ENCODE results near the gene IL26.
A peak's percentile ranks its signal among the peaks of the same experiment; 100 is the strongest.

IL26 gene, protein sequence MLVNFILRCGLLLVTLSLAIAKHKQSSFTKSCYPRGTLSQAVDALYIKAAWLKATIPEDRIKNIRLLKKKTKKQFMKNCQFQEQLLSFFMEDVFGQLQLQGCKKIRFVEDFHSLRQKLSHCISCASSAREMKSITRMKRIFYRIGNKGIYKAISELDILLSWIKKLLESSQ

DNA sequence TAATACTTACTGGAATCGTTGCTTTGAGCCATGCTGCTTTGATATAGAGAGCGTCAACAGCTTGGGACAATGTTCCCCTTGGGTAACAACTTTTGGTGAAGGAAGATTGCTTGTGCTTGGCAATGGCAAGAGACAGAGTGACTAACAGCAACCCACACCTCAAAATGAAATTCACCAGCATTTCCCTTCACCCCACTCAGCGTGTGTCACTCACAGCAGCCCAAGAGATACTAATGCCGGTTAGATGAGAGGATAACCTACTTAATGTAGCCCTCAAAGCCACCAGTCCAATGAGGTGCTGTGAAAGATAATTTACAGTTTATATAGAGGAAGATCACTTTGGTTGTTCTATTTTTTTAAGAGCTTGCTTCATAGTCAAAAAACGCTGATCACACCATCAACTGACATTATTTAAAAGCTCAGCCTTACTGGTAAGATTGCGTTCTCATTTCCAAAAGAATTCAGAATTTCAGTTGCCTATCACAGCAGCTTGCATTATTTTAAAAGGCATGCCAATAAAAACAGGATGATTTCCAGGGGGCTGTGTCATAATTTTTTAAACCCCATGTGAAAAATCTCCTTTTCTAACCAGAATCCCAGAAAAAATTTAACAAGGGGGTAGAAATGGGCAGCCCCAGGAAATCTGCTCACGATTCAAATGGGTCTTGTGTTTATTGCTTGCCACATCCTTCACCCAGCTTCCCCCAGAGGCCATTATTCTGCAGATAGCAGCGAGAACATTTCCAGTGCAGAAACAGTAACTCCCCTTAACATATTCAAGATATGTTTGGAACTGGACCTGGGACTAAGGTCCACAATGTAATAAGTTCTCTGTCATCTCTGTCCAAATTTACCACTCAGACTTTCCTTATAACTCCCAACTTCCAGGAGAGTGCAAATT lies at the start of gene IL26:
Gene IL26 (minus strand): TSS at position 235 of the 901 bp plus-strand sequence. CDS start 54 bp downstream, at position 181.
- DNase-seq (ENCODE audit: low read depth in 2 of 2), result no peak

DNA sequence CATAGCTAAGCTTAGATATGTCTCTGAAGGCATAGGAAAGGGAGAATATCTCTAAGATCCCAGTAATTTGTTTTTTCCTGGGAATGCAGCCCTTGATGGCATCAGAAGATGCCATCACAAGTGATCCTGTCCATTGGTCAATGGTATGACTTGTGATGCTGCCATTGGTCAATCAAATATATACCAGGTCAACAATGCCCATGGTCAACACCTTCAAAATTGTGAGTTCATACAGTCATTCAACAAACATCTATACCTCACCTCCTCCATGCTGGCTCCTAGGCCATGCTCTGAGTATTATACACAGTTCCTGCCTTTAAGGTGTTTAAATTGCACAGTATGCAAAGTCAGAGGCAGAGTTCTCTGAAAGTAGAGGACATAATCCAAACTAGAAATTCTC lies 47.1 kb upstream of the IL26 start:
- no peak for DNase-seq (ENCODE audit: low read depth in 2 of 2)

- no peak for DNase-seq (ENCODE audit: low read depth in 2 of 2)
Observed at GRCh38 chr12:68271346-68271745, 45.7 kb upstream of the IL26 start.

- DNase-seq (ENCODE audit: low read depth in 2 of 2), result no peak
Observed at GRCh38 chr12:68270358-68270757, 44.7 kb upstream of the IL26 start.

DNA sequence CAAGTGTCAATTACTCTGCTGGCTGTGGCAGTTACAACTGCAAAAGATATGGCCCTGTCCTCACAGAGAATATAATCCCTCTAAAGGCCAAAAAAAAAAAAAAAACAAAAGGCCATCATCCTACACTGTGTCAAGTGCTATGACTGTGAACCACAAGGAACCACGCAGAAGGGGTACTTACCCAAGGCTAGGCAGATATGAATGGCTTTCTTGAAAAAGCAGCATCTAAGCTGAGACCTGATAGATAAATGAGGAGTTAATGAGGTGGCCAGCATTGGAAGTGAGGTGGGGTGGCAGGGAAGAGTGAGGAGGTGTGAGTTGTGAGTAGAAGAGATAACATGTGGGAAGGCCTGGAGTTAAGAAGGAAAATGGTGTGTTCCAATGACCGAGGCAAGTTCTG lies 44.2 kb upstream of the IL26 start:
- DNase-seq (ENCODE audit: low read depth in 2 of 2), result no peak

GRCh38 chr12:68268967-68269366 lies 43.4 kb upstream of the IL26 start:
- no peak for DNase-seq (ENCODE audit: low read depth in 2 of 2)

DNA sequence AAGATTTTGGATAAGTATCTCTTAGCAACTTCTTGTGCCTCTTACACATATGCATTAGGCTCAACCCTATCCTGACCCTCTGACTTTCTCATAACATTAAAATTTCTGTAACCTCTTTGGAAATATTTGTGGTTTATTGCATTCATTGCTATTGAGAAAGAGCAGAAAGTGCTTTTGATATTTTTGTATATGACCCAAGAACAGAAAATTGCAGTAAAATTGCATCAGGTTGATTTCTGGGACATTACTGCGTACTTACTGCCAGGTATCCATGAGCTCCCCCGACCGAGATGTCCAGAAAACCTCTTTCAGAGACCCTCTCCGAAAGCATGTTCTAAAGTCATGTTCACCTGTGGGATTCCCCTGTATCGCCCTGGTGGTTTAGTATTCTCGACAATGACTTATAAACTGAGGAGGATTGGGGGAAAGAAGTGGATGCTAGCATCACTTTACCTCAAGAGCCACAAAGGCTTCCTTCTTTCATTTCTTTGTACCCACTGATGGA lies 42.3 kb upstream of the IL26 start:
- DNase-seq (ENCODE audit: low read depth in 2 of 2), result peak; percentile 93 to 95

DNA sequence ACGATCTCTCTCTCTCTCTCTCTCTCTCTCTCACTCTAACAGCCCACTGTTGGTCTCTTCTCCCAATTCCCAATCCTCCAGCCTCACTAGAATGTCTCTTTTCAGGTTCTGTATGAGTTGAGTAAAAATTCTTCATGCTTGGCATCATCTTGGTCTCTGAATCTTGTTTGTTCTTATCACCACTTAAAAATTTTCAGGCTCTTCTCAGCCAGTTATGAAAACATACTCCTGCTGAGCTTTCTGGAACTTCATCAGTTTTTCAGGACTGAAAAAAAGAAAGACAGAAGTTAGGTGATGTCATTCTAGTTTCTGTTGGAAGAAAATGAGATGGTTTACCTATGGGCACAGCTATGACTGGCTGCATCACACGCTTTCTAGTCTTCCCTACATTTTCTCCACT lies 39.2 kb upstream of the IL26 start:
- DNase-seq (ENCODE audit: low read depth in 2 of 2), result peak; percentile 51 to 63

DNA sequence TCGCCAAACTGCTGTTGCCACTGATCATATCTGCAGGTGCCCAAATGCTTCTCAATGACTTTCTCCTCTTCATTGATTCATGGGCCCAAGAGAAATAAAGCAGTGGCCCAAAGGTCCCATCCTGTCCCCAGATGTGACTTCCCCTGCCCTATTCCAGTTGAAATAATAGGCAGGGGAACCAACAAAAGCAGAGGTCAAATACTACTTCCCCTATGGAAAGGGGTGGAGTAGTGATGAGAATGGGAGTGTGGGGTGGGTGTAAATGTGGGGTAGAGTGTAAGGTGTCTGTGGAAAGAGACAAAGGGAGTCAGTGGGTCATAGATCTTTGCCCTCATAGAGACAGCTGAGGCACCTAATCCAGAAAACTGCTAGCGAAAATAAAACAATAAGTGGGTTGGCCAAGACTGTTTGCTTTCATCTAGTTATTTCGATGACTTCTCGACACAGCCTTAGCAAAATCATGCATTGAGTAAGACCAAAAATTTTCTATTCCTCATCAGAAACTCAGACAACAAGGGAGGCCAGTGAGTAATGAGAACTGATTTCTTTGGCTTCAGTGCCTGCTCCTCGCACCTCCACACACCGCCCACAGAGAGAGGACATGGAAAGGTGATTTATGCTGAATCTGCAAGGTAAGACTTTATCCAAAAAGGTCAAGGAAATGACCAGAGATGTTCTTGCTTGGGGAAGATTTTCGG lies 38.7 kb upstream of the IL26 start:
- no peak for DNase-seq (ENCODE audit: low read depth in 2 of 2)

GRCh38 chr12:68263366-68263765 lies 37.8 kb upstream of the IL26 start:
- DNase-seq (ENCODE audit: low read depth in 2 of 2), result no peak

GRCh38 chr12:68261896-68262295 lies 36.3 kb upstream of the IL26 start:
- no peak for DNase-seq (ENCODE audit: low read depth in 2 of 2)

- no peak for DNase-seq (ENCODE audit: low read depth in 2 of 2)
Observed at GRCh38 chr12:68260153-68260552, 34.5 kb upstream of the IL26 start.

DNA sequence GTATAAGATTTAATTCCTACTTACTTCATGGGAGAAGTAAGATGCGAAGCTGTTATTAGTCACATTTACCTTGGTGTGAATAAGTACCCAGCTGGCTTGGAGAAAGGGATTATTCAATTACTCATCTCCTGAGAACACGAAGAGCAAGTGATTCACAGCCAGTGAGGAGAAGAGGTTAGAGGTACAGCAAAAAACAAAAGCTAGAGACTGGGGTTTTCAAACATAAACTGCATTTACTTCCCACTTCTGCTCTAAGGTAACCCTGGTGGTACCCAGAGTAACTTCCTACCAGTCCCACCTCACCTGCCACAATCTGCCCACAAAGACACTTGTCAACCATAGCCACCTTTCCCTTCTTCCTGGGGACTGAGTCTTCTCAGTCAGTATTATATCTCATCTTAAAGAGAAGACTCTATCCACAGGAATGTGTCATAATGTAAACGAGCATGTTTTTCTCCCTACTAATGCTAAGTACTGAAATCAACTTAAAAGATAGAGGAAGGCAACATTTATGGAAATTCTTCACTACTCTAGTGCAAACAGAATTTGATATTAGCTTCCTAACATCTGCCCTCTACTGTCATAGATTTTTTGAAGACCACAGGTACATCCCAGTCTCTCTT lies 33.8 kb upstream of the IL26 start:
- no peak for DNase-seq (ENCODE audit: low read depth in 2 of 2)

GRCh38 chr12:68253504-68253903 lies 27.9 kb upstream of the IL26 start, which contains the start of gene IL22:
TSS of gene IL22 (minus strand) at chr12:68253604. CDS start at chr12:68253448, 156 bp downstream.
- DNase-seq (ENCODE audit: low read depth in 2 of 2), result no peak

GRCh38 chr12:68252077-68252476 lies 26.5 kb upstream of the IL26 start:
- DNase-seq (ENCODE audit: low read depth in 2 of 2), result no peak

DNA sequence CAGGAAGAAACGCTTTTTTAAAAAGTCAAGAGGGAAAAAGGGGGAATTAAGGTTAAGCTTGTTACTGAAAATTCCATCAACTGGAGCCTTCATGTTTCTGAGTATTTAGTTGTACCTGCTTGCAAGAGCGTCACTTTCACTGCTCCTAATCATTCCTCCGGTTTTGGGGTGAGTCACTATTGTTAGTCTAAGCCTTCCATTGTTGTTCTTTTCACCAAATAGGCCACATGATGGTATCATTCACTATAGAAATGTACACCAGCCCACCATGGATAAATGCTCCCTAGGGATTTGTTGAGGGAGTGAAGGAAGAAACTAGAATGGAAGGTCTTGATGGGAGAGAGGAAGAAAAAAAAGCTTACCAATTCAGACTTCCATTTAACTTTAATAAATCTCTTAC lies 24.8 kb upstream of the IL26 start:
- DNase-seq (ENCODE audit: low read depth in 2 of 2), result no peak

GRCh38 chr12:68247785-68248184 lies 22.2 kb upstream of the IL26 start:
- no peak for DNase-seq (ENCODE audit: low read depth in 2 of 2)

GRCh38 chr12:68246350-68246749 lies 20.7 kb upstream of the IL26 start:
- DNase-seq (ENCODE audit: low read depth in 2 of 2), result no peak

DNA sequence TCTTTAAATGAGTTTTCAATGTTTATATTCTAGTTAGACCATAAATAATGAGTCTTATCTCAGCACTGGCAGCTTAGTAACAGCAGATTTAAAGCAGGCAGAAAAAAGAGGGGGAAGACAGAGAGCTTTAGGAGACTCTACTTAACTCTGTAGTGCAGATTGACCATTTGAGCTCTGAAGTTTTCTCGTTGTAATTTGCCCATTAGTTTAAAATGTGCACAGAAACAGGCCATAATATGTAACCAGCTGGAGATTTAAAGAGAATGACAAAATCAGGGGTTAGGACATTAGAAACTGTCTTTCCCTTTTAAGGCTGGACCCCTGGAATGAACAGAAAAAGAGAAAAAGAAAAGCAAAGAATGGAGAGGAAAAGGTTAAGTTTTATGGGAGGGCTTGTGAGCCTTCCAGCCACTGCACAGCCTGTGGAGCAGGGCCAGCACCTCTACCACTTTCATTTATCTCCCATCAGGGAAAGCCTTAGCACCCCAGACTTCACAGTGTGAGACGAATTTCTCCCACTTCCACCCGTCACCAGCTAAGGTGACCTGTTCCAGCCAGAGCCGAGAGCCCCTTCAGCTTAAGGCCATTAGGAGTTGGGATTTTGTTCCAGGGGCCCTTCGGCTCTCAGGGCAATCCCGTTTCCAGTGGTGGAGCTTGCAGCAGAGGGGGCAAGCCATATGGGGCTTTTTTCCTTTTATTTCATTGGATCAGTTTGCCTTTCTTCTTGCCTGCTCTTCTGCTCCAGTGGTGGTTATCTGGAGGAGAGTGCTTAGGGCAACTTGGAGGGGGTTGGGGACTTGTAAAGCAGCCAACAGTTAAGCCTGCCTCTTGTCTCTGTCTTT lies 19.8 kb upstream of the IL26 start:
- no peak for DNase-seq (ENCODE audit: low read depth in 2 of 2)

GRCh38 chr12:68242777-68243176 lies 17.2 kb upstream of the IL26 start:
- DNase-seq (ENCODE audit: low read depth in 2 of 2), result no peak

DNA sequence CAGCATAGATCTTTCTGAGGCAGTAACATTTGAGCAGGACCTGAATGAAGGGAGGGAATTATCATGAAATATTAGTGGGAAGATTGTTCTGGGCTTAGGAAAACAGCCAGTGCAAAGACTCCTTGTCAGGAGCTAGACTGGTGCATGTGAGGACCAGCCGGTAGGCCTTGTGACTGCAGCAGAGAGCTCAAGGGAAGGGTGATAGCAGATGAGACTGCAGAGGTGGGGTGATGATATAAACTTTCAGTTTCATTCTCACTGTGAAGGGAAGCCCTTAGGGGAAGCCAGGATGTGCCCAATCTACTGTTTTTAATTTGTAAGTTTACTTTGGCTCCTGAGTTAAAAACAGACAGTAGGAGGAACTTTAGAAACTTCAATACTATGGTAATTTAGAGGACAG lies 15.4 kb upstream of the IL26 start:
- no peak for DNase-seq (ENCODE audit: low read depth in 2 of 2)

Data from fibroblast of skin of left biceps (primary cell).